HG03439 (cell line): ENCODE measurements around the gene CDH20.

Experiments used
- ATAC-seq: cut with Tn5 transposase; IDR thresholded peaks from one replicate; pipeline ENCODE4 v1.9.1; 2021; ENCODE audit warnings: mild to moderate bottlenecking, moderate library complexity; ENCODE audit not compliant: unreplicated experiment

The CDH20 gene

GRCh38 chr18:61570070-61570469 lies 236.8 kb downstream of the CDH20 start:
- no peak for ATAC-seq

- no peak for ATAC-seq
Observed at GRCh38 chr18:61572084-61572655, 238.9 kb downstream of the CDH20 start.

- ATAC-seq = no peak
Observed at GRCh38 chr18:61572871-61573270, 239.6 kb downstream of the CDH20 start.

- no peak for ATAC-seq
Observed at GRCh38 chr18:61574665-61575064, 241.4 kb downstream of the CDH20 start.

GRCh38 chr18:61575419-61575818 lies 242.2 kb downstream of the CDH20 start:
- no peak for ATAC-seq

GRCh38 chr18:61578846-61579245 lies 245.6 kb downstream of the CDH20 start:
- no peak for ATAC-seq

- ATAC-seq = no peak
Observed at GRCh38 chr18:61579581-61579980, 246.4 kb downstream of the CDH20 start.

GRCh38 chr18:61580046-61580445 lies 246.8 kb downstream of the CDH20 start:
- no peak for ATAC-seq

- peak; percentile 85 for ATAC-seq
Observed at GRCh38 chr18:61581578-61582201, 248.5 kb downstream of the CDH20 start.

- ATAC-seq = no peak
Observed at GRCh38 chr18:61582202-61582710, 249.0 kb downstream of the CDH20 start.

- ATAC-seq = no peak
Observed at GRCh38 chr18:61583548-61583947, 250.3 kb downstream of the CDH20 start.

GRCh38 chr18:61587865-61588264 lies 254.6 kb downstream of the CDH20 start:
- no peak for ATAC-seq

GRCh38 chr18:61589053-61589723 lies 256.0 kb downstream of the CDH20 start:
- ATAC-seq = no peak

- ATAC-seq = no peak
Observed at GRCh38 chr18:61589724-61590065, 256.5 kb downstream of the CDH20 start.

GRCh38 chr18:61591253-61591652 lies 258.0 kb downstream of the CDH20 start:
- ATAC-seq = no peak

- ATAC-seq = no peak
Observed at GRCh38 chr18:61595615-61596251, 262.5 kb downstream of the CDH20 start.

GRCh38 chr18:61596296-61596695 lies 263.1 kb downstream of the CDH20 start:
- no peak for ATAC-seq

- ATAC-seq = no peak
Observed at GRCh38 chr18:61597316-61597715, 264.1 kb downstream of the CDH20 start.

- ATAC-seq = no peak
Observed at GRCh38 chr18:61600422-61600821, 267.2 kb downstream of the CDH20 start.

- no peak for ATAC-seq
Observed at GRCh38 chr18:61602836-61603235, 269.6 kb downstream of the CDH20 start.
